Endothelial cell of coronary artery (primary cell): ENCODE results near the gene ADH1A. TPM values are rescaled to one million over a fixed set of nuclear protein-coding genes. Genes with fewer than 3 reads are reported as not detected.

Experiments
- total RNA-seq: library from RNA; depleted of rRNA; stranded (reverse); fragments of >200 nt; gene quantifications from 2 replicates; pipeline ENCODE4 v1.2.3, GENCODE V29; 2014

The ADH1A gene
- not detected in 2 replicates for total RNA-seq

GRCh38 chr4:99290848-99291786 lies at the start of gene ADH1A:
ADH1A (minus strand) TSS chr4:99290985; CDS start chr4:99290914, 71 bp downstream.

GRCh38 chr4:99321241-99322191 lies 30.7 kb upstream of the ADH1A start, which contains the start of gene ADH1B:
ADH1B (minus strand) TSS chr4:99321401; CDS start chr4:99321331, 70 bp downstream.

Other genes with a start within 250 kb of the ADH1A start
- gene ADH5, start 202.2 kb downstream of the ADH1A start, total RNA-seq: 78.5 and 102 TPM in 2 replicates
- not detected in 2 replicates for gene ADH4, start 146.7 kb downstream of the ADH1A start, total RNA-seq
- gene ADH6, start 71.7 kb downstream of the ADH1A start, total RNA-seq: not detected in 2 replicates
- gene ADH1B, start 30.4 kb upstream of the ADH1A start, total RNA-seq: 0.09 and 0.47 TPM in 2 replicates
- not detected in 2 replicates for gene ADH1C, start 61.8 kb upstream of the ADH1A start, total RNA-seq
- not detected in 2 replicates for gene ADH7, start 144.4 kb upstream of the ADH1A start, total RNA-seq
- gene C4orf17, start 220.0 kb upstream of the ADH1A start, total RNA-seq: not detected in 2 replicates